GM12878 (cell line): ENCODE measurements around the gene TOX2. TPM values are rescaled to one million over a fixed set of nuclear protein-coding genes. Genes with fewer than 3 reads are reported as not detected.
A peak's percentile ranks its signal among the peaks of the same experiment; 100 is the strongest.

Experiments used
- BACH1 ChIP-seq: fragments of 450-650 bp; IDR thresholded peaks from 2 replicates; pipeline ENCODE4 v1.6.1; 2017; ENCODE audit warnings: mild to moderate bottlenecking, borderline replicate concordance
- BHLHE40 ChIP-seq, 2 experiments: fragments of 450-650 bp in 1 of 2; IDR thresholded peaks; 2 replicates each; pipeline ENCODE4 v1.6.1; 2011 to 2017; ENCODE audit warnings: low read depth in 2 of 2, borderline replicate concordance in 1 of 2, improper control_type of control experiment in 1 of 2, low read length in 1 of 2, mild to moderate bottlenecking in 1 of 2
- CREM ChIP-seq: IDR thresholded peaks from 2 replicates; pipeline ENCODE4 v1.6.1; 2014; ENCODE audit warnings: antibody characterized with exemption, low read depth
- EP300 ChIP-seq, 2 experiments: fragments of 150-350 bp in 1 of 2; IDR thresholded peaks; 2 replicates each; pipeline ENCODE4 v1.6.1; 2011 to 2012; ENCODE audit warnings: low read depth in 2 of 2, low read length in 2 of 2, borderline replicate concordance in 1 of 2, improper control_type of control experiment in 1 of 2, inconsistent platforms in 1 of 2; ENCODE audit not compliant: control insufficient read depth in 1 of 2
- MXI1 ChIP-seq: fragments of 150-350 bp; IDR thresholded peaks from 2 replicates; pipeline ENCODE4 v1.6.1; 2011; ENCODE audit warnings: low read depth, mild to moderate bottlenecking, inconsistent platforms, low read length, improper control_type of control experiment
- POLR2A ChIP-seq: IDR thresholded peaks from 2 replicates; pipeline ENCODE4 v1.6.1; 2011; ENCODE audit warnings: low read depth, mild to moderate bottlenecking, low read length
- RELA ChIP-seq: fragments of 450-650 bp; IDR thresholded peaks from 2 replicates; pipeline ENCODE4 v1.8.0; 2014; ENCODE audit warnings: borderline replicate concordance; ENCODE audit not compliant: partially characterized antibody
- SIX5 ChIP-seq: IDR thresholded peaks from 2 replicates; pipeline ENCODE4 v1.6.1; 2011; ENCODE audit warnings: mild to moderate bottlenecking, low read depth, low read length, moderate library complexity; ENCODE audit not compliant: severe bottlenecking
- SMAD1 ChIP-seq: fragments of 450-650 bp; IDR thresholded peaks from 2 replicates; pipeline ENCODE4 v1.6.1; 2018; ENCODE audit warnings: mild to moderate bottlenecking, low read depth; ENCODE audit not compliant: partially characterized antibody
- SPI1 ChIP-seq: IDR thresholded peaks from 2 replicates; pipeline ENCODE4 v1.6.1; 2011; ENCODE audit warnings: low read depth, mild to moderate bottlenecking, low read length, moderate library complexity, borderline replicate concordance; ENCODE audit not compliant: insufficient read depth
- TCF12 ChIP-seq: IDR thresholded peaks from 2 replicates; pipeline ENCODE4 v1.6.1; 2011; ENCODE audit warnings: low read depth, mild to moderate bottlenecking, low read length
- ZNF207 ChIP-seq: fragments of 450-650 bp; IDR thresholded peaks from 2 replicates; pipeline ENCODE4 v1.6.1; 2014; ENCODE audit warnings: antibody characterized with exemption, mild to moderate bottlenecking, borderline replicate concordance
- ZNF384 ChIP-seq: IDR thresholded peaks from 2 replicates; pipeline ENCODE4 v1.6.1; 2012; ENCODE audit warnings: low read depth, mild to moderate bottlenecking, low read length, improper control_type of control experiment, borderline replicate concordance
- polyA plus RNA-seq, 11 experiments: library from polyadenylated mRNA; depleted of rRNA in 4 of 11; unstranded in 6 of 11; stranded (reverse) in 5 of 11; fragments of >200 nt; fragmentation: Nextera tagmentation in 4 of 11; fragmentation: Illumina TruSeq in 1 of 11; extraction: Ambion mirVana in 4 of 11; extraction: Trizol in 1 of 11; gene quantifications; 1 replicate in 1 of 11; 2 replicates in 10 of 11; pipeline versions ENCODE4 v1.2.1 to v1.2.3, GENCODE V29; 2011 to 2016; ENCODE audit warnings: inconsistent platforms in 2 of 11, missing spikeins in 2 of 11, low read depth in 1 of 11
- total RNA-seq, 4 experiments: library from RNA; depleted of rRNA in 3 of 4; stranded (reverse); fragments of >200 nt in 3 of 4; fragmentation: Illumina TruSeq in 1 of 4; extraction: Trizol in 1 of 4; gene quantifications; 2 replicates each; pipeline versions ENCODE4 v1.2.1 to v1.2.3, GENCODE V29; 2013 to 2021
- TF ChIP-seq, protein P1 (sequence below): fragments of 450-650 bp; IDR thresholded peaks from 2 replicates; pipeline ENCODE4 v1.6.1; 2016; ENCODE audit warnings: mild to moderate bottlenecking
- TF ChIP-seq, protein P2 (sequence below), 3 experiments: IDR thresholded peaks in 2 of 3; conservative IDR thresholded peaks in 1 of 3; 2 replicates each; pipeline ENCODE4 v1.5.1; 2011; ENCODE audit warnings: low read depth in 3 of 3, low read length in 3 of 3, mild to moderate bottlenecking in 3 of 3, control low read depth in 2 of 3, moderate library complexity in 2 of 3, inconsistent platforms in 1 of 3, mixed read lengths in 1 of 3; ENCODE audit not compliant: control insufficient read depth in 2 of 3, insufficient read depth in 1 of 3; ENCODE audit errors: extremely low read depth in 1 of 3

The TOX2 gene
- total and polyA plus RNA-seq, 10 of the 15 experiments (the other 5 are each of a cell fraction or from before 2014, with no cell fraction given), result 2.6 to 40.5 (median 7.9) TPM

DNA sequence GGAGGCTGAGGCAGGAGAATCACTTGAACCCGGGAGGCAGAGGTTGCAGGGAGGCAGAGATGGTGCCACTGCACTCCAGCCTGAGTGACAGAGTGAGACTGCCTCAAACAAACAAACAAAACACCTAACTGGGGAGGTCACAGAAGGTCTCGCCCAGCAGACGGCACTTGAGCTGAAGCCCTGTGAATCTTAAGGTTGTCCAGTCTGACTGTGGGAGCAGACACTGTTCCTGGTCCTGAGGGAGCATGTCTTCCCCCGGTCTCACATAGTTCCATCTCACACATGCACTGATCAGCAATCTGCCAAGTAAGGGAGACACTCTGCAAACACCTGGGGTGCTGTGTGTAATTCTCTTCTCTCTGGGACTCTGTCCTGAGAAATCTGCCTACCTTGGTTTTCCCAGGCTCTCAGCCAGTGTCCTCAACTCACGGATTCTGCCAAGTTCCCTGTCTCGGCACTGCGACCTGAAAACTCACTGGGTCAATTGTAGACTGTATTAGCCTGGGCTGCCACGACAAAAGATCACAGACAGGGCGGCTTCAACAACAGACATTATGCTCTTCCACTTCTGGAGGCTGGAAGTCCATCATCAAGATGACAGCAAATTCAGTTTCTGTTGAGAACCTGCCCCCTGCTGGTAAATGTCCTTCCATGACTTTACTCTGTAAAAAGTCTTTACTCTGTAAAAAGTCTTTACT is 178.0 kb downstream of the TOX2 start (continued):
- TF ChIP-seq, protein P1, sequence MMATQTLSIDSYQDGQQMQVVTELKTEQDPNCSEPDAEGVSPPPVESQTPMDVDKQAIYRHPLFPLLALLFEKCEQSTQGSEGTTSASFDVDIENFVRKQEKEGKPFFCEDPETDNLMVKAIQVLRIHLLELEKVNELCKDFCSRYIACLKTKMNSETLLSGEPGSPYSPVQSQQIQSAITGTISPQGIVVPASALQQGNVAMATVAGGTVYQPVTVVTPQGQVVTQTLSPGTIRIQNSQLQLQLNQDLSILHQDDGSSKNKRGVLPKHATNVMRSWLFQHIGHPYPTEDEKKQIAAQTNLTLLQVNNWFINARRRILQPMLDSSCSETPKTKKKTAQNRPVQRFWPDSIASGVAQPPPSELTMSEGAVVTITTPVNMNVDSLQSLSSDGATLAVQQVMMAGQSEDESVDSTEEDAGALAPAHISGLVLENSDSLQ, result 0 out of 2 replicates have a peak, but pooled peaks have one; percentile 42
- TF ChIP-seq TCF12 (no peak), ZNF384 (no peak), RELA (no peak), SPI1 (no peak), BACH1 (no peak), POLR2A (no peak), MXI1 (no peak), ZNF207 (no peak), EP300 (IDR thresholded peaks at IDR 0.05; ENCODE audit: borderline replicate concordance in 1 of 2, control insufficient read depth in 1 of 2, low read depth in 2 of 2, low read length in 2 of 2) (no peak), SMAD1 (no peak), SIX5 (no peak), CREM (no peak), BHLHE40 (IDR thresholded peaks at IDR 0.05; ENCODE audit: borderline replicate concordance in 1 of 2, low read depth in 2 of 2, low read length in 1 of 2) (no peak)
- TF ChIP-seq, protein P2, sequence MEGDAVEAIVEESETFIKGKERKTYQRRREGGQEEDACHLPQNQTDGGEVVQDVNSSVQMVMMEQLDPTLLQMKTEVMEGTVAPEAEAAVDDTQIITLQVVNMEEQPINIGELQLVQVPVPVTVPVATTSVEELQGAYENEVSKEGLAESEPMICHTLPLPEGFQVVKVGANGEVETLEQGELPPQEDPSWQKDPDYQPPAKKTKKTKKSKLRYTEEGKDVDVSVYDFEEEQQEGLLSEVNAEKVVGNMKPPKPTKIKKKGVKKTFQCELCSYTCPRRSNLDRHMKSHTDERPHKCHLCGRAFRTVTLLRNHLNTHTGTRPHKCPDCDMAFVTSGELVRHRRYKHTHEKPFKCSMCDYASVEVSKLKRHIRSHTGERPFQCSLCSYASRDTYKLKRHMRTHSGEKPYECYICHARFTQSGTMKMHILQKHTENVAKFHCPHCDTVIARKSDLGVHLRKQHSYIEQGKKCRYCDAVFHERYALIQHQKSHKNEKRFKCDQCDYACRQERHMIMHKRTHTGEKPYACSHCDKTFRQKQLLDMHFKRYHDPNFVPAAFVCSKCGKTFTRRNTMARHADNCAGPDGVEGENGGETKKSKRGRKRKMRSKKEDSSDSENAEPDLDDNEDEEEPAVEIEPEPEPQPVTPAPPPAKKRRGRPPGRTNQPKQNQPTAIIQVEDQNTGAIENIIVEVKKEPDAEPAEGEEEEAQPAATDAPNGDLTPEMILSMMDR (IDR thresholded peaks at IDR 0.05 in 2 of 3, conservative IDR thresholded peaks at IDR 0.05 in 1 of 3; ENCODE audit: control insufficient read depth in 2 of 3, extremely low read depth in 1 of 3, insufficient read depth in 1 of 3, low read depth in 3 of 3, low read length in 3 of 3), result peak; percentile 49 to 58 (median 53)
